Renal cortical epithelial cell (primary cell): ENCODE measurements around the gene LCT. TPM values are rescaled to one million over a fixed set of nuclear protein-coding genes. Genes with fewer than 3 reads are reported as not detected.

ENCODE experiments used
- DNase-seq: peaks from one replicate; pipeline ENCODE4 v3.0.0-alpha.2; 2011; ENCODE audit warnings: low read depth
- total RNA-seq: library from RNA; depleted of rRNA; stranded (reverse); fragments of >200 nt; gene quantifications from 2 replicates; pipeline ENCODE4 v1.2.3, GENCODE V29; 2014

The LCT gene
- total RNA-seq, 1 donor from 2014 or later = not detected

- DNase-seq = peak; percentile 74
These were observed 94.6 kb downstream of the LCT start for GRCh38 chr2:135742325-135742757.

- peak; percentile 96 for DNase-seq
These were observed 95.3 kb downstream of the LCT start, which contains the start of gene UBXN4 for GRCh38 chr2:135741395-135742324. TSS of gene UBXN4 (plus strand) at chr2:135741855. CDS start at chr2:135741930, 75 bp downstream.

- DNase-seq = no peak
These were observed 96.0 kb downstream of the LCT start for GRCh38 chr2:135741043-135741394.

GRCh38 chr2:135740206-135740605 lies 96.8 kb downstream of the LCT start:
- no peak for DNase-seq

Other genes with a start within 250 kb of the LCT start
- gene UBXN4, start 95.3 kb downstream of the LCT start, total RNA-seq = 63.0 and 133 TPM in 2 replicates
- 14.4 and 14.8 TPM in 2 replicates for gene MCM6, start 39.3 kb upstream of the LCT start, total RNA-seq
- 159 and 174 TPM in 2 replicates for gene DARS1, start 148.4 kb upstream of the LCT start, total RNA-seq